SU-DHL-6 (cell line): ENCODE measurements around the gene SCARB2.

Experiments used
- H2AFZ ChIP-seq: fragments of 200-600 bp; sonication (generic); 2 replicates; pipeline ENCODE4 v1.6.1; 2014; ENCODE audit warnings: low read depth, mild to moderate bottlenecking, moderate library complexity, mixed read lengths, antibody characterized with exemption, low read length; ENCODE audit not compliant: severe bottlenecking
- H3F3A ChIP-seq: fragments of 200-600 bp; shearing (Covaris generic); 2 replicates; pipeline ENCODE4 v1.6.0; 2016; ENCODE audit warnings: antibody characterized with exemption, mild to moderate bottlenecking; ENCODE audit not compliant: insufficient read depth
- H3K27ac ChIP-seq: fragments of 200-600 bp; sonication (generic); 2 replicates; pipeline ENCODE4 v1.5.1; 2016; ENCODE audit warnings: low read depth, mild to moderate bottlenecking, low read length, moderate library complexity, mixed read lengths
- H3K27me3 ChIP-seq: fragments of 200-600 bp; sonication (generic), shearing (Covaris generic); 2 replicates; pipeline ENCODE4 v1.6.0; 2014; ENCODE audit warnings: mild to moderate bottlenecking, low read length
- H3K36me3 ChIP-seq: fragments of 200-600 bp; sonication (generic); 2 replicates; pipeline ENCODE4 v1.6.1; 2014; ENCODE audit warnings: mild to moderate bottlenecking, low read length, mixed read lengths
- H3K4me2 ChIP-seq: fragments of 300-600, 200-600 bp; shearing (Covaris generic), sonication (generic); 2 replicates; pipeline ENCODE4 v1.6.0; 2014; ENCODE audit warnings: low read length, low read depth, mild to moderate bottlenecking; ENCODE audit not compliant: poor library complexity, severe bottlenecking
- H3K4me3 ChIP-seq: fragments of 200-600 bp; sonication (generic); 2 replicates; pipeline ENCODE4 v1.5.1; 2014; ENCODE audit warnings: antibody characterized with exemption, low read length, mild to moderate bottlenecking, mixed read lengths; ENCODE audit not compliant: insufficient read depth, poor library complexity, severe bottlenecking
- H3K79me2 ChIP-seq: fragments of 200-600 bp; sonication (generic); 2 replicates; pipeline ENCODE4 v1.6.1; 2014; ENCODE audit warnings: mild to moderate bottlenecking, low read length, moderate library complexity; ENCODE audit not compliant: insufficient read depth
- H3K9ac ChIP-seq: fragments of 200-600 bp; sonication (generic); 2 replicates; pipeline ENCODE4 v1.7.0; 2014; ENCODE audit warnings: mild to moderate bottlenecking, low read length
- H3K9me2 ChIP-seq: fragments of 200-600 bp; sonication (generic); replicated peaks from 2 replicates; pipeline ENCODE4 v1.6.1; 2014; ENCODE audit warnings: low read length; ENCODE audit not compliant: insufficient read depth
- H3K9me3 ChIP-seq: fragments of 200-600 bp; sonication (generic); 2 replicates; pipeline ENCODE4 v1.6.1; 2014; ENCODE audit warnings: low read length, mixed read lengths; ENCODE audit not compliant: insufficient read depth
- H4K20me1 ChIP-seq: fragments of 200-600 bp; sonication (generic); 2 replicates; pipeline ENCODE4 v1.6.1; 2014; ENCODE audit warnings: low read depth, mild to moderate bottlenecking, antibody characterized with exemption, low read length, moderate library complexity, mixed read lengths
- EZH2phosphoT487 ChIP-seq: fragments of 200-600 bp; sonication (generic), shearing (Covaris generic); conservative IDR thresholded peaks from 2 replicates; pipeline ENCODE4 v1.6.1; 2018; ENCODE audit warnings: mild to moderate bottlenecking, antibody characterized with exemption, low read length, moderate library complexity, mixed read lengths
- TF ChIP-seq, protein P1 (sequence below): fragments of 200-600 bp; sonication (generic); IDR thresholded peaks from one replicate; pipeline ENCODE4 v1.5.1; 2017; ENCODE audit warnings: antibody characterized with exemption, mild to moderate bottlenecking, low read length, moderate library complexity; ENCODE audit not compliant: insufficient read depth, poor library complexity, severe bottlenecking

SCARB2 gene

GRCh38 chr4:76204936-76205335 lies 8.7 kb downstream of the SCARB2 start:
- Histone ChIP-seq H3F3A (no peaks in the 10 kb centered on the region), H3K9ac (no peak overlapping the region), H3K4me2 (no peak overlapping the region), H3K27ac (no peak overlapping the region), H3K79me2 (no peaks in the 10 kb centered on the region), H3K27me3 (no peaks in the 10 kb centered on the region), H3K9me2 (no peaks in the 10 kb centered on the region), H3K36me3 (no peaks in the 10 kb centered on the region), H3K4me3 (no peak overlapping the region), H3K9me3 (no peaks in the 10 kb centered on the region), H4K20me1 (no peaks in the 10 kb centered on the region), H2AFZ (no peak overlapping the region)
- TF ChIP-seq, protein P1, sequence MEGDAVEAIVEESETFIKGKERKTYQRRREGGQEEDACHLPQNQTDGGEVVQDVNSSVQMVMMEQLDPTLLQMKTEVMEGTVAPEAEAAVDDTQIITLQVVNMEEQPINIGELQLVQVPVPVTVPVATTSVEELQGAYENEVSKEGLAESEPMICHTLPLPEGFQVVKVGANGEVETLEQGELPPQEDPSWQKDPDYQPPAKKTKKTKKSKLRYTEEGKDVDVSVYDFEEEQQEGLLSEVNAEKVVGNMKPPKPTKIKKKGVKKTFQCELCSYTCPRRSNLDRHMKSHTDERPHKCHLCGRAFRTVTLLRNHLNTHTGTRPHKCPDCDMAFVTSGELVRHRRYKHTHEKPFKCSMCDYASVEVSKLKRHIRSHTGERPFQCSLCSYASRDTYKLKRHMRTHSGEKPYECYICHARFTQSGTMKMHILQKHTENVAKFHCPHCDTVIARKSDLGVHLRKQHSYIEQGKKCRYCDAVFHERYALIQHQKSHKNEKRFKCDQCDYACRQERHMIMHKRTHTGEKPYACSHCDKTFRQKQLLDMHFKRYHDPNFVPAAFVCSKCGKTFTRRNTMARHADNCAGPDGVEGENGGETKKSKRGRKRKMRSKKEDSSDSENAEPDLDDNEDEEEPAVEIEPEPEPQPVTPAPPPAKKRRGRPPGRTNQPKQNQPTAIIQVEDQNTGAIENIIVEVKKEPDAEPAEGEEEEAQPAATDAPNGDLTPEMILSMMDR = no peak
- TF ChIP-seq EZH2phosphoT487 = no peak

DNA sequence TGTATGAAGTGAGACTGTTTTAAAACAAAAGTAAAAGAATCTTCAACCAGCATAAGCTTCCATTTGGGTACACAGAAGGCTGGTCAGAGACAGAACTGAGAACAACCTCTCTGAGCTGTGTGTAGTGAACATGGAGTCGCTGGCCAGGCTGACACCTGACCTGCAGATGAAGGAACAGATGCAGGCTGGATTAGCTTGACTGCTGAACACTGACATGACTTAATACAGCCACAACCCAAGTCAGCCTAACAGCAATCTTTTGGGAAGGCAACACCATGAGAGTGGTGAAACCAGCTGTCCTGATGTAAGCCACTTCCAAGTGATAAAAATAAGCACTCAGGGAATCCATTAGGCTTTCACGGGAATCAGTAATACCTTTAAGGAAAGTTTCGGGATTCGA lies 10.1 kb downstream of the SCARB2 start:
- Histone ChIP-seq H2AFZ (no peak overlapping the region), H3K9me2 (no peaks in the 10 kb centered on the region), H3K9me3 (no peaks in the 10 kb centered on the region), H3K27me3 (no peaks in the 10 kb centered on the region), H3K27ac (no peak overlapping the region), H3K9ac (no peak overlapping the region), H3K36me3 (no peaks in the 10 kb centered on the region), H4K20me1 (no peaks in the 10 kb centered on the region), H3K4me3 (no peak overlapping the region), H3K79me2 (no peaks in the 10 kb centered on the region), H3K4me2 (no peak overlapping the region), H3F3A (no peaks in the 10 kb centered on the region)
- TF ChIP-seq, protein P1 = no peak
- no peak for TF ChIP-seq EZH2phosphoT487

- no peak overlapping the region for H3K27ac ChIP-seq
- H3K36me3 ChIP-seq = no peaks in the 10 kb centered on the region
- no peak overlapping the region for H3K4me3 ChIP-seq
- H2AFZ ChIP-seq = no peak overlapping the region
- no peaks in the 10 kb centered on the region for H3K27me3 ChIP-seq
- no peak overlapping the region for H3K4me2 ChIP-seq
- no peaks in the 10 kb centered on the region for H3K79me2 ChIP-seq
- no peak overlapping the region for H3K9ac ChIP-seq
- no peaks in the 10 kb centered on the region for H3K9me2 ChIP-seq
- TF ChIP-seq EZH2phosphoT487 = no peak
- TF ChIP-seq, protein P1 = no peak
- H4K20me1 ChIP-seq = no peaks in the 10 kb centered on the region
- H3K9me3 ChIP-seq = no peaks in the 10 kb centered on the region
- H3F3A ChIP-seq = no peaks in the 10 kb centered on the region
These were observed 12.3 kb downstream of the SCARB2 start for GRCh38 chr4:76201276-76201675.
